ENCODE measurements around the gene FLNB. TPM values are rescaled to one million over a fixed set of nuclear protein-coding genes. Genes with fewer than 3 reads are reported as not detected.

FLNB gene
- total RNA-seq, 2 donors from 2014 or later, result 331 to 408 TPM

- Histone ChIP-seq H3K4me3 (no peak overlapping the region), H3K4me1 (replicated peaks) (peaks cover 15% of the 10 kb centered on the region), H3K36me3 (peaks cover 0 to 10% of the 10 kb centered on the region in 2 donors), H3K27ac (no peak overlapping the region), H3K9me3 (no peaks in the 10 kb centered on the region), H3K27me3 (replicated peaks; ENCODE audit: insufficient read depth) (no peaks in the 10 kb centered on the region)
- TF ChIP-seq POLR2A (IDR thresholded peaks at IDR 0.05) (no peak), POLR2AphosphoS5 (IDR thresholded peaks at IDR 0.05) (no peak), CTCF (IDR thresholded peaks at IDR 0.05) (no peak)
- intact Hi-C loops (cut with DNase I), result no loop called here
- DNase-seq (ENCODE audit: low spot score), result no peak
Observed at GRCh38 chr3:58077596-58078285, 69.5 kb downstream of the FLNB start.

GRCh38 chr3:58078610-58079009 is 70.4 kb downstream of the FLNB start:
- DNase-seq (ENCODE audit: low spot score), result no peak
- Histone ChIP-seq H3K4me3 (no peak overlapping the region), H3K36me3 (peaks cover 0 to 10% of the 10 kb centered on the region in 2 donors), H3K27me3 (replicated peaks; ENCODE audit: insufficient read depth) (no peaks in the 10 kb centered on the region), H3K4me1 (replicated peaks) (peaks cover 9% of the 10 kb centered on the region), H3K27ac (no peak overlapping the region), H3K9me3 (no peaks in the 10 kb centered on the region)
- WGBS, result 84% methylated on average over 4 of the region's 4 CpGs
- no peak for TF ChIP-seq POLR2A (IDR thresholded peaks at IDR 0.05)
- TF ChIP-seq POLR2AphosphoS5 (IDR thresholded peaks at IDR 0.05), result no peak
- TF ChIP-seq CTCF (IDR thresholded peaks at IDR 0.05), result no peak
- intact Hi-C loops (cut with DNase I), result no loop called here

- H3K9me3 ChIP-seq, result no peaks in the 10 kb centered on the region
- no peak overlapping the region for H3K4me3 ChIP-seq
- H3K27ac ChIP-seq, result no peak overlapping the region
- no peaks in the 10 kb centered on the region for H3K4me1 ChIP-seq (replicated peaks)
- peaks cover 0 to 10% of the 10 kb centered on the region in 2 donors for H3K36me3 ChIP-seq
- 87% methylated on average over 9 of the region's 9 CpGs for WGBS
- TF ChIP-seq POLR2A (IDR thresholded peaks at IDR 0.05) (no peak), POLR2AphosphoS5 (IDR thresholded peaks at IDR 0.05) (no peak), CTCF (IDR thresholded peaks at IDR 0.05) (no peak)
- intact Hi-C loops (cut with DNase I), result no loop called here
- H3K27me3 ChIP-seq (replicated peaks; ENCODE audit: insufficient read depth), result no peaks in the 10 kb centered on the region
- DNase-seq (ENCODE audit: low spot score), result no peak
Observed at GRCh38 chr3:58079773-58080172, 71.6 kb downstream of the FLNB start.

GRCh38 chr3:58082047-58082446 is 73.8 kb downstream of the FLNB start:
- peak overlapping the region in 1 of 2 donors; percentile 19 for H3K27ac ChIP-seq
- no peaks in the 10 kb centered on the region for H3K4me1 ChIP-seq (replicated peaks)
- H3K36me3 ChIP-seq, result peaks cover 0 to 8% of the 10 kb centered on the region in 2 donors
- intact Hi-C loops (cut with DNase I), result no loop called here
- no peak overlapping the region for H3K4me3 ChIP-seq
- TF ChIP-seq POLR2A (IDR thresholded peaks at IDR 0.05) (no peak), POLR2AphosphoS5 (IDR thresholded peaks at IDR 0.05) (no peak), CTCF (IDR thresholded peaks at IDR 0.05) (no peak)
- H3K9me3 ChIP-seq, result no peaks in the 10 kb centered on the region
- no peaks in the 10 kb centered on the region for H3K27me3 ChIP-seq (replicated peaks; ENCODE audit: insufficient read depth)
- DNase-seq (ENCODE audit: low spot score), result no peak
- 56% methylated on average over 7 of the region's 7 CpGs for WGBS

- Histone ChIP-seq H3K27me3 (replicated peaks; ENCODE audit: insufficient read depth) (no peaks in the 10 kb centered on the region), H3K27ac (no peak overlapping the region), H3K36me3 (peaks cover 0 to 5% of the 10 kb centered on the region in 2 donors), H3K4me1 (replicated peaks) (no peaks in the 10 kb centered on the region), H3K9me3 (no peaks in the 10 kb centered on the region), H3K4me3 (no peak overlapping the region)
- DNase-seq (ENCODE audit: low spot score), result no peak
- WGBS, result 47% methylated on average over 4 of the region's 4 CpGs
- intact Hi-C loops (cut with DNase I), result no loop called here
- no peak for TF ChIP-seq POLR2A (IDR thresholded peaks at IDR 0.05)
- TF ChIP-seq CTCF (IDR thresholded peaks at IDR 0.05), result no peak
- no peak for TF ChIP-seq POLR2AphosphoS5 (IDR thresholded peaks at IDR 0.05)
Observed at GRCh38 chr3:58084166-58084565, 75.9 kb downstream of the FLNB start.

Measured in prostate gland (tissue), 2 donors.